Heart right ventricle (tissue), 16 donors: ENCODE data around the gene SZRD1. TPM values are rescaled to one million over a fixed set of nuclear protein-coding genes. Genes with fewer than 3 reads are reported as not detected.

Source experiments
- ATAC-seq, 8 donors: fragments of 200-7000 bp; cut with Tn5 transposase; one replicate each; pipeline ENCODE4 v1.9.1; 2020; ENCODE audit warnings: mild to moderate bottlenecking in 8 of 8, moderate library complexity in 8 of 8, moderate number of reproducible peaks in 1 of 8
- DNase-seq, 2 donors: peaks; one replicate each; pipeline ENCODE4 v3.0.0-alpha.2; 2020
- H3K27ac ChIP-seq, 10 donors: fragments of 200-600 bp; sonication (generic) in 2 of 10; one replicate each; pipeline versions ENCODE4 v1.5.0 to v1.8.0; 2020 to 2022; ENCODE audit warnings: mild to moderate bottlenecking in 3 of 10
- H3K27me3 ChIP-seq, 7 donors: fragments of 200-600 bp; one replicate each; pipeline ENCODE4 v1.8.0; 2021 to 2022; ENCODE audit warnings: mild to moderate bottlenecking in 2 of 7
- H3K36me3 ChIP-seq, 9 donors: fragments of 200-600 bp; sonication (generic) in 1 of 9; one replicate each; pipeline versions ENCODE4 v1.5.0 to v1.8.0; 2020 to 2022; ENCODE audit warnings: mild to moderate bottlenecking in 2 of 9
- H3K4me1 ChIP-seq, 9 donors: fragments of 200-600 bp; sonication (generic) in 1 of 9; one replicate each; pipeline versions ENCODE4 v1.5.0 to v1.8.0; 2020 to 2022; ENCODE audit warnings: mild to moderate bottlenecking in 4 of 9
- H3K4me3 ChIP-seq, 10 donors: fragments of 200-600 bp; sonication (generic) in 2 of 10; one replicate each; pipeline versions ENCODE4 v1.5.0 to v1.8.0; 2020 to 2022; ENCODE audit warnings: mild to moderate bottlenecking in 7 of 10, moderate library complexity in 2 of 10
- H3K9me3 ChIP-seq, 11 donors: fragments of 200-600 bp in 10 of 11; sonication (generic) in 2 of 11; one replicate each; pipeline versions ENCODE4 v1.5.0 to v1.8.0; 2013 to 2022; ENCODE audit warnings: mild to moderate bottlenecking in 2 of 11, control low read depth in 1 of 11, moderate library complexity in 1 of 11
- WGBS, 2 donors: extraction: QIAGEN DNeasy Blood & Tissue Kit; methylation state at CpG; one replicate each; pipeline ENCODE4 v1.1.7; 2013; ENCODE audit warnings: inconsistent platforms in 1 of 2; 5-methylcytosine and 5-hydroxymethylcytosine counted together
- intact Hi-C, 10 donors: fragments of 100-400 bp; cut with DNase I; formaldehyde crosslinking; loops; one replicate each; pipeline versions ENCODE4 v1.11.1 to v1.14.2; 2022
- polyA plus RNA-seq, 2 donors: library from polyadenylated mRNA; stranded (reverse); fragments of 200-250 nt; gene quantifications; one replicate each; pipeline ENCODE4 v1.2.3, GENCODE V29; 2013
- total RNA-seq, 10 donors: library from RNA; stranded (reverse); fragmentation: NEBNext Ultra II Directional in 3 of 10; extraction: Animal tissue kit (Norgen Biotek cat#: 25700) in 3 of 10; gene quantifications; one replicate each; pipeline versions ENCODE4 v1.2.1 to v1.2.4, GENCODE V29; 2021 to 2023
- TF ChIP-seq, protein P1 (sequence below), 9 donors: fragments of 200-600 bp; sonication (generic) in 2 of 9; IDR thresholded peaks; one replicate each; pipeline versions ENCODE4 v1.5.0 to v1.8.0; 2021 to 2022; ENCODE audit warnings: antibody characterized with exemption in 9 of 9, mild to moderate bottlenecking in 5 of 9, moderate library complexity in 1 of 9
- donor health status: Arrhythmogenic right ventricular cardiomyopathy.
- donor health status: ischemic (EF 13 %, LVEDD 7.1; RV severe dilation, severe dysfunction).
- donor health status: healthy with polysubstance abuse.
- donor health status: DM: no; HTN: yes; CAD: no.
- donor health status: DM: no; HTN: no; CAD: no.
- donor health status: ischemic (EF 25% LVEDD 6.9; RV normal size, moderate dysfunction).
- donor health status: ischemic (EF 25% LVEDD 5.7; RV mildly dilated, moderate dysfunction).
- donor health status: healthy.
- donor health status: DM: yes; HTN: yes; CAD: no.
- donor health status: Ischemic cardiomyopathy.
- donor health status: ischemic (EF 35%, LVEDD 5.7; RV mildly dilated, moderate dysfunction).
- donor health status: nonischemic (EF 11% LVEDD 7.7; RV severe dilation, severe dysfunction).
- donor health status: DM: yes; HTN: yes; CAD: no.
- donor health status: PGD.
- donor health status: ischemic (EF 29% LVEDD 5.4; RV normal size, mild dysfunction).
- donor health status: nonischemic (EF 23%, LVEDD 6.1; RV moderate dilation, normal function).

SZRD1 gene
- total and polyA plus RNA-seq, 12 donors: 37.8 to 131 (median 102) TPM

DNA sequence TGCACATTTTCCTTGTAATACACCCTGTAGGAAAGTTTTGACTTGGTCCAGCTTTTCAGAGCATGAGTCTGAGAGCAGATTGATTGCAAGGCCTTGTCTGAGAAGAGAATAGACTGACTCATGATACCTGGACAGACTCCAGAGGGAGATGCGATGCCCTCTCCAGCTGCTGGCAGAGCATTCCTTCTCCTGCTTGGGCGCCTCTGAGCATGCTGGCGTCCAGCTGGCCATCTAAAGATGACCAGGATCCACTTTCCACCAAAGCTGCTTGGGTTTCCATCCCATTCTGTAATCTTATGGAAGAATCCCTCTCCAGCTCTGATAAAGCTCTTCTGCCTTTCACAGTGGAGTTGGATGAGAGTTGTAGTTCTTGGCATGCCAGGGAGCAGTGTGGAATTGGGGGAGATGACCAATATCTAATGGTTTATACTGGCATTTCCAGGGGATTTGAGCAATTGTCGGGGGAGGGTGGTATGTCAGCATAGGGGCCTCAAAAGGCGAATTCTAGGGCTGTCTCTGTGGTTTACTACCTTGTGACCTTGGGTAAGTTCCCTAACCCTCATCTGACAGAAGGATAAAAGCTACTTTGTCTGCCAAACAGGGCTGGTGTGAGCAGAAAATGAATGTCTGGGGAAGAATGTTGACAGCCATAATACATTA lies 19.5 kb downstream of the SZRD1 start:
- H3K36me3 ChIP-seq: no peaks in the 10 kb centered on the region
- H3K9me3 ChIP-seq: no peaks in the 10 kb centered on the region
- H3K27me3 ChIP-seq: no peaks in the 10 kb centered on the region
- intact Hi-C loops: loop anchor here in 1 of 10 donors (10.0 kb wide), 1 partner anchor 48 kb away; the partner anchor contains the start of gene SPATA21
- no peak for DNase-seq
- H3K27ac ChIP-seq: peak overlapping the region in 9 of 10 donors; percentile 10 to 78 (median 59)
- TF ChIP-seq, protein P1, sequence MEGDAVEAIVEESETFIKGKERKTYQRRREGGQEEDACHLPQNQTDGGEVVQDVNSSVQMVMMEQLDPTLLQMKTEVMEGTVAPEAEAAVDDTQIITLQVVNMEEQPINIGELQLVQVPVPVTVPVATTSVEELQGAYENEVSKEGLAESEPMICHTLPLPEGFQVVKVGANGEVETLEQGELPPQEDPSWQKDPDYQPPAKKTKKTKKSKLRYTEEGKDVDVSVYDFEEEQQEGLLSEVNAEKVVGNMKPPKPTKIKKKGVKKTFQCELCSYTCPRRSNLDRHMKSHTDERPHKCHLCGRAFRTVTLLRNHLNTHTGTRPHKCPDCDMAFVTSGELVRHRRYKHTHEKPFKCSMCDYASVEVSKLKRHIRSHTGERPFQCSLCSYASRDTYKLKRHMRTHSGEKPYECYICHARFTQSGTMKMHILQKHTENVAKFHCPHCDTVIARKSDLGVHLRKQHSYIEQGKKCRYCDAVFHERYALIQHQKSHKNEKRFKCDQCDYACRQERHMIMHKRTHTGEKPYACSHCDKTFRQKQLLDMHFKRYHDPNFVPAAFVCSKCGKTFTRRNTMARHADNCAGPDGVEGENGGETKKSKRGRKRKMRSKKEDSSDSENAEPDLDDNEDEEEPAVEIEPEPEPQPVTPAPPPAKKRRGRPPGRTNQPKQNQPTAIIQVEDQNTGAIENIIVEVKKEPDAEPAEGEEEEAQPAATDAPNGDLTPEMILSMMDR (IDR thresholded peaks at IDR 0.05): no peak
- H3K4me3 ChIP-seq: no peak overlapping the region
- peak; percentile 41 to 70 (median 58) for ATAC-seq
- peaks cover 19 to 74% (median 66%) of the 10 kb centered on the region in 9 donors for H3K4me1 ChIP-seq
- WGBS, 2 donors: 62 to 65% methylated on average over 5 of the region's 5 CpGs

DNA sequence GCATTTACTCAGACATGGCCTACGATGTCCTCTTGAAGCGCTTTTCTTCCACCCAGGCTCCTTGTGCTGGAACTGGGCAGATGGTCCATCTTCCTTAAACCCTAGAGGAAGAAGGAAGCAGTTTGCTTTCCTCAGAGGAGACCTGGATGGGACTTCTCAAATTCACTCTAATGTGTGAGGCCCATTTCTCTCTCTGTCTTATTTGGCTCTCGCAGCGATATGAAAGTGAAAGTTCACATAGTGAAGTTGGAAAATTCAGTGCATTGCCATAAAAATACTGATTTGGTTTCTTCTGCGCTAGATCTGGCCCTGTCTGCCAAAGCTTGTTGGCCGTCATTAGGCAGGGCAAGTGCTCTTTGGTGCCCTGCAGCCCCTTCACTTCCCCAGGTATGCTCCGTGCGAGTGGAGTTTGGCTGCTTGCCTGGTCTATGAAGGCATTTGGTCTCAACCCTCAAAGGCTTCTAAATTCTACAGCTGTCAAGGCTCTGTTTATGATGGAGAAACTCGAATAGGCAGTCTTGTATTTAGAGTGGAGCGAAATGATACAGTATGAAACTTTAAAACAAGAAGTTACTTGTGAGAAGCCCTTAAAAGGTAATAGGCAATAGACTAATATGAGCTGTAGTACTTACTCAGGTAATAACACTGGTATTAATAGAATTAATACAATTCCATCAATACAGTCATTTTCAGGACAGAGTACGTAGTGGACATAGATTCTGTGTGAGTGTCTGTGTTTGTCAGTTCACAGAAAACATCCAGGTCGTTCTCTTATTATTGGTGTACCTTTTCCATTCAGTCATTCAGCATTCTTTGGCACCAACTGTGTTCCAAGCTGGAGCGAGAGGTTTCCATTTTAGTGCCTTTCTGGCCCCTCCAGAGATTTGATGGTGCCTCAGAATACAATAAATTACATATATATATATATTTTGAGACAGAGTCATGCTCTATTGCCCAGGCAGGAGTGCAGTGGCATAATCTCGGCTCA lies 20.5 kb downstream of the SZRD1 start:
- no peak for DNase-seq
- intact Hi-C loops: loop anchor here in 1 of 10 donors (10.0 kb wide), 1 partner anchor 47 kb away; the partner anchor contains the start of gene SPATA21
- Histone ChIP-seq H3K27me3 (no peaks in the 10 kb centered on the region), H3K9me3 (no peaks in the 10 kb centered on the region), H3K36me3 (no peaks in the 10 kb centered on the region), H3K4me3 (peak overlapping the region in 6 of 10 donors; percentile 6 to 39 (median 16)), H3K4me1 (peaks cover 28 to 83% (median 75%) of the 10 kb centered on the region in 9 donors), H3K27ac (peak overlapping the region in 9 of 10 donors; percentile 10 to 78 (median 59))
- peak in 5 of 8 donors; percentile 13 to 37 (median 31) for ATAC-seq
- TF ChIP-seq, protein P1 (IDR thresholded peaks at IDR 0.05): no peak
- 56 to 59% methylated on average over 14 of the region's 14 CpGs for WGBS, 2 donors

DNA sequence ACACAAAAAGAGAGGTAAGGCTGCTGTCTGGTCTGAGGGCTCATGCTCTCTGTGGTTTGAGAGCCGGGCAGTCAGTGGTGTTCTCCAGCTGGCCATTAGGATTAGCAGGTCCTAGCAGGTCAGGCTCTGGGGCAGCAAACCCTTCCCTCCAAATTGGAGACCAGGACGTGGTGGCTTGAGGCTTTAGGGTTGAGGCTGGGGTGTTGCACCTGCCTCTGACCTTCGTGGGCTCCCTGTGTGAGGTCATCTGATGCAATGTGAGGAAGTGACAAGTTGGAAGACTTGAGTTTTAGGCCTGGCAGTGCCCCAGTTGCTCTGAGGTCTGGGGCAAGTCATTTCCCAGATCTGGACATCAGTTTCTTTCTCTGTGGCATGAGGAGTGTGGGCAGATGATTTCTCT lies 24.4 kb downstream of the SZRD1 start:
- Histone ChIP-seq H3K4me3 (no peak overlapping the region), H3K36me3 (peaks cover 0 to 38% (median 18%) of the 10 kb centered on the region in 9 donors), H3K4me1 (peaks cover 23 to 83% (median 64%) of the 10 kb centered on the region in 9 donors), H3K27me3 (no peaks in the 10 kb centered on the region), H3K27ac (no peak overlapping the region), H3K9me3 (no peaks in the 10 kb centered on the region)
- 52 to 58% methylated on average over 3 of the region's 3 CpGs for WGBS, 2 donors
- no peak for DNase-seq
- peak in 1 of 8 donors; percentile 11 for ATAC-seq
- intact Hi-C loops: no loop called here
- TF ChIP-seq, protein P1 (IDR thresholded peaks at IDR 0.05): no peak
